ENCODE results near the gene AQR.

DNA sequence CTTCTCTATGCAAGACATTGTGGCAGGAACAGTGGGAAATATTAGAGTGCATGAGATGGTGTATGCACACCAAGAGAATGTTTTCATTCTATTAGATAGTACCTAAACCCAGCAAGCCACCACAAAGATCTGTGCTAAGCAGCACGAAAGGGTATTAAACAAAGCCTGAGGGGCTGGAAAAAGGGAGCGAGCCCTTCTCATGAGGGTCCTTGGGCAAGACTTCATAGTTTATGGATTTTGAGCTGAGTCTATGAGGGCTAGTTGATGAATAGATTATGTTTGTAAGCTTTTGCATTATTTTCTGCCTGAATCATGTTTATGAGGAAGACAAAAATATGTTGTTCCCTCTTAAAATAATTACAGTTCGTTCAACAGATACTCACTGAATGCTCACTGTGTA is 164.8 kb downstream of the AQR start:
- TF ChIP-seq, protein P1, sequence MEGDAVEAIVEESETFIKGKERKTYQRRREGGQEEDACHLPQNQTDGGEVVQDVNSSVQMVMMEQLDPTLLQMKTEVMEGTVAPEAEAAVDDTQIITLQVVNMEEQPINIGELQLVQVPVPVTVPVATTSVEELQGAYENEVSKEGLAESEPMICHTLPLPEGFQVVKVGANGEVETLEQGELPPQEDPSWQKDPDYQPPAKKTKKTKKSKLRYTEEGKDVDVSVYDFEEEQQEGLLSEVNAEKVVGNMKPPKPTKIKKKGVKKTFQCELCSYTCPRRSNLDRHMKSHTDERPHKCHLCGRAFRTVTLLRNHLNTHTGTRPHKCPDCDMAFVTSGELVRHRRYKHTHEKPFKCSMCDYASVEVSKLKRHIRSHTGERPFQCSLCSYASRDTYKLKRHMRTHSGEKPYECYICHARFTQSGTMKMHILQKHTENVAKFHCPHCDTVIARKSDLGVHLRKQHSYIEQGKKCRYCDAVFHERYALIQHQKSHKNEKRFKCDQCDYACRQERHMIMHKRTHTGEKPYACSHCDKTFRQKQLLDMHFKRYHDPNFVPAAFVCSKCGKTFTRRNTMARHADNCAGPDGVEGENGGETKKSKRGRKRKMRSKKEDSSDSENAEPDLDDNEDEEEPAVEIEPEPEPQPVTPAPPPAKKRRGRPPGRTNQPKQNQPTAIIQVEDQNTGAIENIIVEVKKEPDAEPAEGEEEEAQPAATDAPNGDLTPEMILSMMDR (IDR thresholded peaks at IDR 0.05 in 2 of 3, conservative IDR thresholded peaks at IDR 0.05 in 1 of 3; ENCODE audit: borderline replicate concordance in 1 of 3, insufficient read depth in 1 of 3, low read depth in 2 of 3, low read length in 2 of 3): no peak
- TF ChIP-seq POLR2A (IDR thresholded peaks at IDR 0.05; ENCODE audit: borderline replicate concordance, extremely low read depth, insufficient read depth, insufficient read length) (no peak), YY1 (IDR thresholded peaks at IDR 0.05; ENCODE audit: extremely low read depth, insufficient replicate concordance, low read depth, low read length) (no peak), SIN3A (IDR thresholded peaks at IDR 0.05; ENCODE audit: low read depth) (no peak), JUND (IDR thresholded peaks at IDR 0.05) (no peak), ELF1 (IDR thresholded peaks at IDR 0.05; ENCODE audit: borderline replicate concordance, low read depth) (no peak), EZH2 (IDR thresholded peaks at IDR 0.05) (no peak), POLR2AphosphoS5 (IDR thresholded peaks at IDR 0.05; ENCODE audit: low read depth, low read length) (no peak), SP1 (IDR thresholded peaks at IDR 0.05; ENCODE audit: low read depth) (no peak), TCF7L2 (IDR thresholded peaks at IDR 0.05; ENCODE audit: borderline replicate concordance, extremely low read depth, insufficient read depth, insufficient read length) (no peak), SRF (IDR thresholded peaks at IDR 0.05; ENCODE audit: low read depth) (no peak)
- TF ChIP-seq, protein P2, sequence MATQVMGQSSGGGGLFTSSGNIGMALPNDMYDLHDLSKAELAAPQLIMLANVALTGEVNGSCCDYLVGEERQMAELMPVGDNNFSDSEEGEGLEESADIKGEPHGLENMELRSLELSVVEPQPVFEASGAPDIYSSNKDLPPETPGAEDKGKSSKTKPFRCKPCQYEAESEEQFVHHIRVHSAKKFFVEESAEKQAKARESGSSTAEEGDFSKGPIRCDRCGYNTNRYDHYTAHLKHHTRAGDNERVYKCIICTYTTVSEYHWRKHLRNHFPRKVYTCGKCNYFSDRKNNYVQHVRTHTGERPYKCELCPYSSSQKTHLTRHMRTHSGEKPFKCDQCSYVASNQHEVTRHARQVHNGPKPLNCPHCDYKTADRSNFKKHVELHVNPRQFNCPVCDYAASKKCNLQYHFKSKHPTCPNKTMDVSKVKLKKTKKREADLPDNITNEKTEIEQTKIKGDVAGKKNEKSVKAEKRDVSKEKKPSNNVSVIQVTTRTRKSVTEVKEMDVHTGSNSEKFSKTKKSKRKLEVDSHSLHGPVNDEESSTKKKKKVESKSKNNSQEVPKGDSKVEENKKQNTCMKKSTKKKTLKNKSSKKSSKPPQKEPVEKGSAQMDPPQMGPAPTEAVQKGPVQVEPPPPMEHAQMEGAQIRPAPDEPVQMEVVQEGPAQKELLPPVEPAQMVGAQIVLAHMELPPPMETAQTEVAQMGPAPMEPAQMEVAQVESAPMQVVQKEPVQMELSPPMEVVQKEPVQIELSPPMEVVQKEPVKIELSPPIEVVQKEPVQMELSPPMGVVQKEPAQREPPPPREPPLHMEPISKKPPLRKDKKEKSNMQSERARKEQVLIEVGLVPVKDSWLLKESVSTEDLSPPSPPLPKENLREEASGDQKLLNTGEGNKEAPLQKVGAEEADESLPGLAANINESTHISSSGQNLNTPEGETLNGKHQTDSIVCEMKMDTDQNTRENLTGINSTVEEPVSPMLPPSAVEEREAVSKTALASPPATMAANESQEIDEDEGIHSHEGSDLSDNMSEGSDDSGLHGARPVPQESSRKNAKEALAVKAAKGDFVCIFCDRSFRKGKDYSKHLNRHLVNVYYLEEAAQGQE (IDR thresholded peaks at IDR 0.05; ENCODE audit: low read depth): no peak
- TF ChIP-seq, protein P3, sequence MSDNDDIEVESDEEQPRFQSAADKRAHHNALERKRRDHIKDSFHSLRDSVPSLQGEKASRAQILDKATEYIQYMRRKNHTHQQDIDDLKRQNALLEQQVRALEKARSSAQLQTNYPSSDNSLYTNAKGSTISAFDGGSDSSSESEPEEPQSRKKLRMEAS (IDR thresholded peaks at IDR 0.05): no peak
